ENCODE measurements around the gene SFRP4.

DNA sequence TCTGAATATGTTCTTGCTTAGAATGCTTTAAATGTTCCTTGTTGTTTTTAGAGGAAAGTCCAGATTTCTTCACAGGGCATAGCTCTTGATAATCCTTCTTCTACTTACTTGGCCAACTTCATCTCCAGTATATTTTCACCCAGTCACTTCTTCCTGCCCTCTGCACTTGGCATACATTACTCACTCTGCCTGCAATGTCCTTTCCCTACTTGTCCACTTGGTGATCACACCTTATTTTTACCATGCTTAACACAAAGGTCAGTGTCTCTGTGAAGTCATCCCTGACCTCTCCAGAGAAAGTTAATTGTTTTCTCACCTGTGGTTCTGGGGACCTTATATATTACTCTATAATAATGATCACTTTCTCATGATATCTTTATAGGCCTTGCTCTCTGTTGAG lies 23.3 kb downstream of the SFRP4 start:
- TF ChIP-seq RCOR1 (IDR thresholded peaks at IDR 0.05; ENCODE audit: borderline replicate concordance in 1 of 2, low read depth in 2 of 2, low read length in 2 of 2) (no peak), TCF7L2 (IDR thresholded peaks at IDR 0.05; ENCODE audit: low read depth, low read length) (no peak)
